HepG2 (cell line): ENCODE measurements around the gene RCE1. TPM values are rescaled to one million over a fixed set of nuclear protein-coding genes. Genes with fewer than 3 reads are reported as not detected.
A peak's percentile ranks its signal among the peaks of the same experiment; 100 is the strongest.

ENCODE experiments used
- ASH2L ChIP-seq: fragments of 300-600, 200-600 bp; sonication (generic); IDR thresholded peaks from 2 replicates; pipeline ENCODE4 v1.7.0; 2017; ENCODE audit warnings: low read depth, mild to moderate bottlenecking, moderate library complexity, mixed read lengths, low read length; ENCODE audit not compliant: insufficient read length
- ATM ChIP-seq: fragments of 450-650 bp; IDR thresholded peaks from 2 replicates; pipeline ENCODE4 v1.7.1; 2017; ENCODE audit warnings: mild to moderate bottlenecking, borderline replicate concordance
- MEF2D ChIP-seq: sonication (generic); formaldehyde crosslinking; IDR thresholded peaks from 2 replicates; pipeline ENCODE4 v1.5.1; 2020; ENCODE audit warnings: mild to moderate bottlenecking, missing genetic modification reagents
- PHF21A ChIP-seq: sonication (generic); formaldehyde crosslinking; IDR thresholded peaks from 2 replicates; pipeline ENCODE4 v1.5.0; 2020; ENCODE audit warnings: mild to moderate bottlenecking, missing genetic modification reagents
- SOX6 ChIP-seq, 2 experiments: fragments of 450-650 bp in 1 of 2; sonication (generic) in 1 of 2; formaldehyde crosslinking in 1 of 2; IDR thresholded peaks; 2 replicates each; pipeline versions ENCODE4 v1.4.0 to v1.6.1; 2017 to 2020; ENCODE audit warnings: antibody characterized with exemption in 1 of 2, mild to moderate bottlenecking in 1 of 2, missing genetic modification reagents in 1 of 2
- ZNF33A ChIP-seq: sonication (generic); formaldehyde crosslinking; IDR thresholded peaks from 2 replicates; pipeline ENCODE4 v1.5.1; 2020; ENCODE audit warnings: missing genetic modification reagents, mild to moderate bottlenecking, moderate library complexity, borderline replicate concordance
- ZNF629 ChIP-seq: sonication (generic); formaldehyde crosslinking; conservative IDR thresholded peaks from 2 replicates; pipeline ENCODE4 v1.5.0; 2020; ENCODE audit warnings: missing genetic modification reagents
- ZNF670 ChIP-seq: sonication (generic); formaldehyde crosslinking; IDR thresholded peaks from 2 replicates; pipeline ENCODE4 v1.8.0; 2022; ENCODE audit warnings: mild to moderate bottlenecking, missing genetic modification reagents, borderline replicate concordance
- ZNF674 ChIP-seq: sonication (generic); formaldehyde crosslinking; IDR thresholded peaks from 2 replicates; pipeline ENCODE4 v1.5.0; 2020; ENCODE audit warnings: low read depth, mild to moderate bottlenecking, missing genetic modification reagents
- polyA plus RNA-seq, 8 experiments: library from polyadenylated mRNA; depleted of rRNA in 3 of 8; stranded (reverse) in 7 of 8; unstranded in 1 of 8; fragments of >200 nt; fragmentation: Illumina TruSeq in 4 of 8; extraction: Trizol in 4 of 8; gene quantifications; 2 replicates each; pipeline versions ENCODE4 v1.2.1 to v1.2.3, GENCODE V29; 2011 to 2016; ENCODE audit warnings: low read depth in 4 of 8, missing spikeins in 1 of 8, mixed read lengths in 1 of 8; ENCODE audit not compliant: insufficient read depth in 1 of 8
- total RNA-seq, 5 experiments: library from RNA; depleted of rRNA; stranded (reverse); fragments of >200 nt; fragmentation: Illumina TruSeq; extraction: Trizol; gene quantifications; 2 replicates each; pipeline ENCODE4 v1.2.3, GENCODE V29; 2016; ENCODE audit warnings: low read depth in 1 of 5
- TF ChIP-seq, protein P1 (sequence below): IDR thresholded peaks from 2 replicates; pipeline ENCODE4 v1.6.1; 2018; ENCODE audit warnings: missing genetic modification reagents, mild to moderate bottlenecking, missing compliant biosample characterization

Gene RCE1
- total and polyA plus RNA-seq, 2 of the 13 experiments (the other 11 are each of a cell fraction or from before 2014, with no cell fraction given) = 22.2 to 22.4 TPM

DNA sequence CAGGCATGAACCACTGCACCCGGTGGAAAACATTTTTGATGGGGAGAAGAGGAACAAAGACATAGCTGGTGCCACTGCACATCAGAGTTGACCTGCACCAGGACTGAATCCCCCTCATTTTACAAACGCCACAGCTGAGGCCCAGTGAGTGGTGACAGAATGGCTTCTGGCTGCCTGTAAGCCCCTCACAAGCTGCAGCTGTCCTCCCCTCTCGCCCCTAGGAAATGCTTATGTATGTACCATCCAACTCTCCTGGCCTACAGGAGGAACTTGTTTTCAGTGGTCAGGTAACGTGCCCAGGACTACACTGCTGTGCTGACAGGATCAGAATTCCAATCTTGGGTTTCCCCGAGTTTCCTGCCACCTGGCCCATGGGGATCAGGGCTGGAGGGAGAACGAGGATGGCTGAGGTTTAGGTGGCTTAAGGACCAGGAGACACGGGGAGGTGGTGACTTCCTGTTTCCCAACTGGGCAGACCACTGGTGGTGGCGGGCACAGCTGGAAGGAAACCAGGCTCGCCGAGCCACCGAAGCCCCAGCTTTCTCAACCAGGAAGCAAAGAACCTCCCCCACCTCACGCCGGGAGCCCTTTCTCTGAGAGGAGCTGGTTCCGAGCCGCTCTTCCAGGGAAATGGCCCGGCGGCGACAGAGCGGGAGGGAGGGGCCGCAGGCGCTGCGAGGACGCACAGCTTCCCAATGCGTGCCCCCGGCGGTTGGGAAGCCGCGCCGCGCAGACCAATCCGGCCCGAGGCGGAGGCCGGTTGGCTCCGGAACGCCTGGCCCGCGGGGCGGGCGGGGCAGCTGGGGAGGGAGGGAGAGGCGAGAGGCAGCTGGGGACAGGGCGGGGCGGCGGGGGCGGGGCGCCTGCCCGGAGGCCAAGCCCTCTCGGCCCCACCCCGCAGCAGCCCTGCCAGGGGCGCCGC lies 12.6 kb downstream of the RCE1 start (continued):
- TF ChIP-seq, protein P1, sequence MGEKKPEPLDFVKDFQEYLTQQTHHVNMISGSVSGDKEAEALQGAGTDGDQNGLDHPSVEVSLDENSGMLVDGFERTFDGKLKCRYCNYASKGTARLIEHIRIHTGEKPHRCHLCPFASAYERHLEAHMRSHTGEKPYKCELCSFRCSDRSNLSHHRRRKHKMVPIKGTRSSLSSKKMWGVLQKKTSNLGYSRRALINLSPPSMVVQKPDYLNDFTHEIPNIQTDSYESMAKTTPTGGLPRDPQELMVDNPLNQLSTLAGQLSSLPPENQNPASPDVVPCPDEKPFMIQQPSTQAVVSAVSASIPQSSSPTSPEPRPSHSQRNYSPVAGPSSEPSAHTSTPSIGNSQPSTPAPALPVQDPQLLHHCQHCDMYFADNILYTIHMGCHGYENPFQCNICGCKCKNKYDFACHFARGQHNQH (CRISPR knock-in tag) = no peak
- TF ChIP-seq ZNF674 (CRISPR knock-in tag) (no peak), MEF2D (CRISPR knock-in tag) (0 out of 2 replicates have a peak, but pooled peaks have one; percentile 18), PHF21A (CRISPR knock-in tag) (0 out of 2 replicates have a peak, but pooled peaks have one; percentile 29), SOX6 (IDR thresholded peaks at IDR 0.05) (no peak), SOX6 (CRISPR knock-in tag; IDR thresholded peaks at IDR 0.05) (no peak), ZNF670 (no peak), ZNF33A (CRISPR knock-in tag) (no peak), ATM (no peak), ZNF629 (no peak), ASH2L (peak; percentile 30)
- TF ChIP-seq, all 625 proteins: peak for 46
